ENCODE measurements around the gene IRX1. TPM values are rescaled to one million over a fixed set of nuclear protein-coding genes. Genes with fewer than 3 reads are reported as not detected.

Gene IRX1
- total RNA-seq, 1 donor = not detected

DNA sequence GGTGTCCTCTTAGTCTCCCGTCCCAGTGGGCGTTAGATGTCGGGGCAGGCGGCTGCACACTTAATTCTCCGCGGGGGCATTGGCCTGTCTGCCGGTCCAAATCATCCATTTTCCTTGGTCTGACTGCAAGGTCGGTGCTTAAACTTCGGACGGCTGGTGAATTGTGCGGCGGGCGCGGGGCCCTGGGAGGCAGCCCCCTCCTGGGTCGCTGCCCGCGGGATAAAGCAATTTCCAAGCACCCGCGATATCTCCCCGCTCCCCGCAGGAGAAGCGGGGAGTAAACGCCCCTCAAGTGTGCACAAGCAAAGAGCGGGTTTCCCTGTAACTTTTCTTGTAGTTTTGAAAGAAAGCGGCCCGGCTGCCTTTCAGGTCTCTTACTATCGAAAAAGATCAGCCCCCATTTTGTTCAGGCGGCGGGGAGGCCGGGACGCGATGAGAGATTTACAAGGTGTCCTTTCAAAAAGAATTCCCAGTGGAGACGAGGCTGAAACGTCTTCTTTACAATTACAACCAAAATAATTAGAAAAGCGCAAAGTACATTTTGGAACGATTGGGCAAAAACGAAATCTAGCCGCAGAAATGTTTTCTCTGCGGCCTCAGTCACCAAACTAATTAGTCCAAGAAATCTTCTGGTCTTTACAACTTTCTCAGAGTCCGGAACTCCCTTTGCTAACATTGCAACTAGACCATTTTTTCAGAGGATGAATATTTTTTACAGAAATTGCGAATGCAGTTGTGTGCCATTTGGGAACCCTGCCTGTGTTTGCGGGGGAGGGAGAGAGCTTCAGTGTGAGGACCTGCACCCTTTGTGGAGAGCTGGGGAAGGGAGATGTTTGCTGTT is 1.8 kb downstream of the IRX1 start:
- no peak overlapping the region for H3K4me3 ChIP-seq (ENCODE audit: low read depth, low read length)
- no peak for DNase-seq (ENCODE audit: low read depth)
- TF ChIP-seq, protein P1, sequence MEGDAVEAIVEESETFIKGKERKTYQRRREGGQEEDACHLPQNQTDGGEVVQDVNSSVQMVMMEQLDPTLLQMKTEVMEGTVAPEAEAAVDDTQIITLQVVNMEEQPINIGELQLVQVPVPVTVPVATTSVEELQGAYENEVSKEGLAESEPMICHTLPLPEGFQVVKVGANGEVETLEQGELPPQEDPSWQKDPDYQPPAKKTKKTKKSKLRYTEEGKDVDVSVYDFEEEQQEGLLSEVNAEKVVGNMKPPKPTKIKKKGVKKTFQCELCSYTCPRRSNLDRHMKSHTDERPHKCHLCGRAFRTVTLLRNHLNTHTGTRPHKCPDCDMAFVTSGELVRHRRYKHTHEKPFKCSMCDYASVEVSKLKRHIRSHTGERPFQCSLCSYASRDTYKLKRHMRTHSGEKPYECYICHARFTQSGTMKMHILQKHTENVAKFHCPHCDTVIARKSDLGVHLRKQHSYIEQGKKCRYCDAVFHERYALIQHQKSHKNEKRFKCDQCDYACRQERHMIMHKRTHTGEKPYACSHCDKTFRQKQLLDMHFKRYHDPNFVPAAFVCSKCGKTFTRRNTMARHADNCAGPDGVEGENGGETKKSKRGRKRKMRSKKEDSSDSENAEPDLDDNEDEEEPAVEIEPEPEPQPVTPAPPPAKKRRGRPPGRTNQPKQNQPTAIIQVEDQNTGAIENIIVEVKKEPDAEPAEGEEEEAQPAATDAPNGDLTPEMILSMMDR (IDR thresholded peaks at IDR 0.05; ENCODE audit: insufficient read depth, low read depth, low read length) = no peak

DNA sequence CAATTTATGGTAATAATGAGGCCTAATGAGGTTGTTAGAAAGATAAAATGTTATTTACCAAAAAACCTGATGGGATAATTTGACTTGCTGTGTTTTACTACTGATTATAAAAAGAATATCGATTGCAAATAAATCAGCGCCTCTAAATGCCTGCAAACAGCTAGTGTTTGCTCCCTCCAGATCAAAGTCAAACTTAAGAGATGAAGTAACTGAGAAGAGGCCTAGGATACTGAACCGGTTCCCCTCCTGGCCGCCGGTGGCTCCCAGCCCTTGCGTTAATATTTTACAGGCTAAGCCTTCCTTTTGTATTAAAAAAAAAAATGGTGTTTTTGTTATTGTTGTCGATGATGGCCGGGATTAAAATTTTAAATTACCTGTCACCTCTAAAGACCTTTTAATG is 2.6 kb downstream of the IRX1 start:
- TF ChIP-seq, protein P1 (IDR thresholded peaks at IDR 0.05; ENCODE audit: insufficient read depth, low read depth, low read length) = no peak
- no peak for DNase-seq (ENCODE audit: low read depth)
- H3K4me3 ChIP-seq (ENCODE audit: low read depth, low read length) = no peak overlapping the region

DNA sequence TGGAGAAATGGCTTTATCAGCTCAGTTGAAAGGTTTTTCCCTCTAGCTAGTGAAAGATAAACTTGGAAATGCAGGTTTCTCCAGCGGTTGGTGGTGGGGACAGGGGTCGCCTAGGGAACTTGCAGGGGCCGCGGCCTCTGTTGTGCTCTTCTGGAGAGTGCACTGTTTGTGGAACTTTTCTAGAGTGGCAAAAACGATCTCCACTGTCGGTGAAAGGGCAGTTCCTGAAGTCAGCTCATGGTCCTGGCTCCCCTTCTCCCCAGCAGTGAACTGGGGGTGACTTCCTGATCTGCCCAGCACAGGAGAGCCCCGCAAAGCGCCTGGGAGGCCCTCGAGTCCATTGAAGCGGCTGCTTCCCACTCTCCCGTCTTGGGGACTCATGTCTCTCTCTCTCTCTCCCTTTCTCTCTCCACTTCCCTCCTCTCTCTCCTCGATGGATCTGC is 3.2 kb downstream of the IRX1 start:
- no peak overlapping the region for H3K4me3 ChIP-seq (ENCODE audit: low read depth, low read length)
- no peak for DNase-seq (ENCODE audit: low read depth)
- TF ChIP-seq, protein P1 (IDR thresholded peaks at IDR 0.05; ENCODE audit: insufficient read depth, low read depth, low read length) = no peak

DNA sequence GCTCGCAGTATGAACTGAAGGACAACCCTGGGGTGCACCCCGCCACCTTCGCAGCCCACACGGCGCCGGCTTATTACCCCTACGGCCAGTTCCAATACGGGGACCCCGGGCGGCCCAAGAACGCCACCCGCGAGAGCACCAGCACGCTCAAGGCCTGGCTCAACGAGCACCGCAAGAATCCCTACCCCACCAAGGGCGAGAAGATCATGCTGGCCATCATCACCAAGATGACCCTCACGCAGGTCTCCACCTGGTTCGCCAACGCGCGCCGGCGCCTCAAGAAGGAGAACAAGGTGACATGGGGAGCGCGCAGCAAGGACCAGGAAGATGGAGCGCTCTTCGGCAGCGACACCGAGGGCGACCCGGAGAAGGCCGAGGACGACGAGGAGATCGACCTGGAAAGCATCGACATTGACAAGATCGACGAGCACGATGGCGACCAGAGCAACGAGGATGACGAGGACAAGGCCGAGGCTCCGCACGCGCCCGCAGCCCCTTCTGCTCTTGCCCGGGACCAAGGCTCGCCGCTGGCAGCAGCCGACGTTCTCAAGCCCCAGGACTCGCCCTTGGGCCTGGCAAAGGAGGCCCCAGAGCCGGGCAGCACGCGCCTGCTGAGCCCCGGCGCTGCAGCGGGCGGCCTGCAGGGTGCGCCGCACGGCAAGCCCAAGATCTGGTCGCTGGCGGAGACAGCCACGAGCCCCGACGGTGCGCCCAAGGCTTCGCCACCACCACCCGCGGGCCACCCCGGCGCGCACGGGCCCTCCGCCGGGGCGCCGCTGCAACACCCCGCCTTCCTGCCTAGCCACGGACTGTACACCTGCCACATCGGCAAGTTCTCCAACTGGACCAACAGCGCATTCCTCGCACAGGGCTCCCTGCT is 3.8 kb downstream of the IRX1 start:
- no peak for DNase-seq (ENCODE audit: low read depth)
- TF ChIP-seq, protein P1 (IDR thresholded peaks at IDR 0.05; ENCODE audit: insufficient read depth, low read depth, low read length) = no peak

DNA sequence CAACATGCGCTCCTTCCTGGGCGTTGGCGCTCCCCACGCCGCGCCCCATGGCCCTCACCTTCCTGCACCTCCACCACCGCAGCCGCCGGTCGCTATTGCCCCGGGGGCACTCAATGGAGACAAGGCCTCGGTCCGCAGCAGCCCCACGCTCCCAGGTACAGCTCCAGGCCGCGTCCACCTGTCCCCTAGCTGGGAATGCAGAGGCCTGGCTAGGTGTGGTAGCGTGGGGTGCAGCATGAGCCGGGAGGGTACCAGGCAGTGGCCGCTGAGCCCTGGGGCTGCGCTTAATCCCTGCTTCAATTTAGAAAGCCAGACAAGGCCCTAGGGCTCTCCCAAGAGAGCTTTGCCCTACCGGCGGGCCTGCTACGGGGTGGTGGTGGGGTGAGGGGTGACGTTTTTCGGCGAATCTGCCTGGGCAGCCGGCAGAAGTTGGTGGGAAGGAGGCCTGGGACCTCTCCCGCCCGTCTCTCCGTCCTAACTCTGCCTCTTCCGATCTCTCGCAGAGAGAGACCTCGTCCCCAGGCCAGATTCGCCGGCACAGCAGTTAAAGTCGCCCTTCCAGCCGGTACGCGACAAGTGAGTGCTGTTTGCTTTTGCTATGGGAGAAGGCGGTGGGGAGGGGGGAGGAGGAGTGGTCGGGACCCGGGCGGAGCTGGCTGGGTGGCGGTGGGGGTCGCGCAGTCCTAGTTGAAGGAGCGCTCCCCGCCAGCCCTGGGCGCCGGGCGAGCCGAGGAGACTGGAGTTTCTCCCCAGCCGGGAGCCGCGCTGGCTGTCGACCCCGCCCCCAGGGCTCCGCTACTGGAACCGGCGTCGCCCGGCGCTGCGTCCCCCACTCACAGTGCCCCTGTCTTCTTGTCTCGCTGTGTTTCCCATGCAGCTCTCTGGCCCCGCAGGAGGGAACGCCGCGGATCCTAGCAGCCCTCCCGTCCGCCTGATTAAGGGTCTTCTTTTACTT is 4.8 kb downstream of the IRX1 start:
- no peak overlapping the region for H3K4me3 ChIP-seq (ENCODE audit: low read depth, low read length)
- TF ChIP-seq, protein P1 (IDR thresholded peaks at IDR 0.05; ENCODE audit: insufficient read depth, low read depth, low read length) = no peak
- DNase-seq (ENCODE audit: low read depth) = no peak

More for the DNA sequence above, 3.8 kb downstream of the IRX1 start:
- no peak overlapping the region for H3K4me3 ChIP-seq (ENCODE audit: low read depth, low read length)
